Endothelial cell of umbilical vein (primary cell): Measurements from ENCODE around the gene PRDM12. TPM values are rescaled to one million over a fixed set of nuclear protein-coding genes. Genes with fewer than 3 reads are reported as not detected.
A peak's percentile ranks its signal among the peaks of the same experiment; 100 is the strongest.

Experiments
- BruUV-seq: library from RNA; stranded (reverse); fragments of 400-500 nt; replicated peaks from 2 replicates; lab custom pipeline; 2021; lab: Mats Ljungman, UMichigan
- CTCF ChIA-PET: fragments of 300-600, 350-600 bp; sonication (Branson Sonifier 250); formaldehyde crosslinking; loops from one replicate; lab custom pipeline; 2021; ENCODE audit warnings: antibody characterized with exemption, inconsistent platforms; lab: Charles Lee
- POLR2A ChIA-PET: fragments of 300-600, 350-600 bp; sonication (Branson Sonifier 250); formaldehyde crosslinking; loops from one replicate; lab custom pipeline; 2021; ENCODE audit warnings: antibody characterized with exemption, inconsistent platforms; lab: Charles Lee
- DNase-seq: peaks from one replicate; pipeline ENCODE4 v3.0.0-alpha.2; 2011; ENCODE audit warnings: low read depth, low spot score
- FAIRE-seq: peaks from 2 replicates; lab custom pipeline; 2011; peaks lifted over from hg19 to GRCh38; lab: Jason Lieb, UNC
- H2AFZ ChIP-seq: 2 replicates; pipeline ENCODE4 v1.6.0; 2012; ENCODE audit warnings: low read depth, low read length, control low read depth, inconsistent platforms
- H3K27ac ChIP-seq: 2 replicates; pipeline ENCODE4 v1.5.1; 2011; ENCODE audit warnings: low read depth, mild to moderate bottlenecking, control low read depth, low read length, moderate library complexity; ENCODE audit not compliant: insufficient read depth
- H3K27me3 ChIP-seq, 2 experiments: 2 replicates each; pipeline versions ENCODE4 v1.6.0 to v1.6.1; 2011; ENCODE audit warnings: low read length in 2 of 2, mixed read lengths in 1 of 2; ENCODE audit not compliant: control insufficient read depth in 2 of 2, insufficient read depth in 2 of 2
- H3K36me3 ChIP-seq, 2 experiments: 2 replicates in 1 of 2; 3 replicates in 1 of 2; pipeline ENCODE4 v1.5.1; 2011; ENCODE audit warnings: low read length in 2 of 2, mild to moderate bottlenecking in 1 of 2, moderate library complexity in 1 of 2; ENCODE audit not compliant: control insufficient read depth in 2 of 2, insufficient read depth in 2 of 2; ENCODE audit errors: extremely low read depth in 1 of 2
- H3K4me1 ChIP-seq: 3 replicates; pipeline ENCODE4 v1.5.1; 2011; ENCODE audit warnings: mild to moderate bottlenecking, low read length; ENCODE audit not compliant: control insufficient read depth, insufficient read depth; ENCODE audit errors: extremely low read depth
- H3K4me2 ChIP-seq: 2 replicates; pipeline ENCODE4 v1.6.1; 2011; ENCODE audit warnings: low read length, control low read depth, mixed read lengths; ENCODE audit not compliant: insufficient read depth
- H3K4me3 ChIP-seq, 3 experiments: fragments of 200-600 bp in 1 of 3; sonication (generic), shearing (Covaris generic) in 1 of 3; replicated peaks in 1 of 3; 2 replicates each; pipeline ENCODE4 v1.5.1; 2011 to 2016; ENCODE audit warnings: control low read depth in 3 of 3, low read length in 3 of 3, mild to moderate bottlenecking in 2 of 3, inconsistent platforms in 1 of 3, low read depth in 1 of 3, moderate library complexity in 1 of 3; ENCODE audit not compliant: insufficient read depth in 1 of 3
- H3K79me2 ChIP-seq: 2 replicates; pipeline ENCODE4 v1.6.0; 2012; ENCODE audit warnings: low read length, inconsistent platforms; ENCODE audit not compliant: control insufficient read depth, insufficient read depth
- H3K9ac ChIP-seq: replicated peaks from 2 replicates; pipeline ENCODE3; 2011; ENCODE audit warnings: low read length, control low read depth; ENCODE audit not compliant: insufficient read depth; ENCODE audit errors: extremely low read depth
- H3K9me1 ChIP-seq: replicated peaks from 3 replicates; pipeline ENCODE4 v1.6.0; 2011; ENCODE audit warnings: mild to moderate bottlenecking, low read length; ENCODE audit not compliant: control insufficient read depth, insufficient read depth; ENCODE audit errors: extremely low read depth
- H3K9me3 ChIP-seq: replicated peaks from 2 replicates; pipeline ENCODE4 v1.5.1; 2012; ENCODE audit warnings: low read length, inconsistent platforms; ENCODE audit not compliant: control insufficient read depth, insufficient read depth
- H4K20me1 ChIP-seq: replicated peaks from 2 replicates; pipeline ENCODE3; 2011; ENCODE audit warnings: mild to moderate bottlenecking, low read length; ENCODE audit not compliant: control insufficient read depth, insufficient read depth; ENCODE audit errors: extremely low read depth
- EZH2 ChIP-seq: IDR thresholded peaks from 2 replicates; pipeline ENCODE4 v1.6.1; 2012; ENCODE audit warnings: borderline replicate concordance, low read depth, mild to moderate bottlenecking, moderate library complexity, low read length, inconsistent platforms; ENCODE audit not compliant: severe bottlenecking
- FOS ChIP-seq: IDR thresholded peaks from 2 replicates; pipeline ENCODE4 v1.6.1; 2011; ENCODE audit warnings: mild to moderate bottlenecking, low read length, moderate library complexity, borderline replicate concordance; ENCODE audit not compliant: insufficient read depth
- GATA2 ChIP-seq: IDR thresholded peaks from 2 replicates; pipeline ENCODE4 v1.7.0; 2011; ENCODE audit warnings: low read depth, mild to moderate bottlenecking, moderate library complexity, mixed read lengths, low read length; ENCODE audit not compliant: insufficient read length, insufficient read depth
- JUN ChIP-seq: IDR thresholded peaks from 2 replicates; pipeline ENCODE4 v1.6.1; 2011; ENCODE audit warnings: borderline replicate concordance, low read depth; ENCODE audit not compliant: insufficient read length, insufficient read depth
- MYC ChIP-seq: IDR thresholded peaks from one replicate; pipeline ENCODE4 v1.6.1; 2011; ENCODE audit warnings: mild to moderate bottlenecking, low read depth, low read length
- POLR2A ChIP-seq: IDR thresholded peaks from 2 replicates; pipeline ENCODE4 v1.6.1; 2012; ENCODE audit warnings: low read depth, mild to moderate bottlenecking, control low read depth, low read length
- POLR2AphosphoS5 ChIP-seq: IDR thresholded peaks from 2 replicates; pipeline ENCODE4 v1.6.1; 2012; ENCODE audit warnings: low read depth, mild to moderate bottlenecking, control low read depth, low read length, moderate library complexity; ENCODE audit not compliant: insufficient read depth
- dilution Hi-C: fragments of 300-500 bp; cut with MboI; formaldehyde crosslinking; loops from one replicate; pipeline ENCODE4 v1.15.0; 2019; ENCODE audit warnings: low sequenced_read_pairs; ENCODE audit not compliant: extremely low pct_ligation_motif_present
- intact Hi-C: fragments of 100-400 bp; cut with micrococcal nuclease; formaldehyde crosslinking; loops from one replicate; pipeline ENCODE4 v1.10.0; 2022
- polyA plus RNA-seq, 4 experiments: library from polyadenylated mRNA; depleted of rRNA in 3 of 4; stranded (reverse) in 3 of 4; unstranded in 1 of 4; fragments of >200 nt; gene quantifications; 2 replicates each; pipeline versions ENCODE4 v1.2.1 to v1.2.3, GENCODE V29; 2011 to 2012; ENCODE audit warnings: missing spikeins in 1 of 4
- total RNA-seq: library from RNA; stranded (reverse); gene quantifications from 2 replicates; pipeline ENCODE4 v1.2.3, GENCODE V29; 2021
- TF ChIP-seq, protein P1 (sequence below), 2 donors: IDR thresholded peaks; 1 replicate in 1 of 2; 2 replicates in 1 of 2; pipeline ENCODE4 v1.5.1; 2011; ENCODE audit warnings: low read length in 2 of 2, mild to moderate bottlenecking in 2 of 2, moderate library complexity in 2 of 2, control low read depth in 1 of 2, inconsistent platforms in 1 of 2, low read depth in 1 of 2; ENCODE audit not compliant: insufficient read depth in 1 of 2; ENCODE audit errors: extremely low read depth in 1 of 2
- TF ChIP-seq, protein P2 (sequence below): IDR thresholded peaks from 2 replicates; pipeline ENCODE4 v1.6.1; 2011; ENCODE audit not compliant: insufficient read depth, insufficient read length

PRDM12 gene
- total and polyA plus RNA-seq, 2 donors (not counting 3 experiments of a cell fraction or from before 2014, with no cell fraction given) = not detected

DNA sequence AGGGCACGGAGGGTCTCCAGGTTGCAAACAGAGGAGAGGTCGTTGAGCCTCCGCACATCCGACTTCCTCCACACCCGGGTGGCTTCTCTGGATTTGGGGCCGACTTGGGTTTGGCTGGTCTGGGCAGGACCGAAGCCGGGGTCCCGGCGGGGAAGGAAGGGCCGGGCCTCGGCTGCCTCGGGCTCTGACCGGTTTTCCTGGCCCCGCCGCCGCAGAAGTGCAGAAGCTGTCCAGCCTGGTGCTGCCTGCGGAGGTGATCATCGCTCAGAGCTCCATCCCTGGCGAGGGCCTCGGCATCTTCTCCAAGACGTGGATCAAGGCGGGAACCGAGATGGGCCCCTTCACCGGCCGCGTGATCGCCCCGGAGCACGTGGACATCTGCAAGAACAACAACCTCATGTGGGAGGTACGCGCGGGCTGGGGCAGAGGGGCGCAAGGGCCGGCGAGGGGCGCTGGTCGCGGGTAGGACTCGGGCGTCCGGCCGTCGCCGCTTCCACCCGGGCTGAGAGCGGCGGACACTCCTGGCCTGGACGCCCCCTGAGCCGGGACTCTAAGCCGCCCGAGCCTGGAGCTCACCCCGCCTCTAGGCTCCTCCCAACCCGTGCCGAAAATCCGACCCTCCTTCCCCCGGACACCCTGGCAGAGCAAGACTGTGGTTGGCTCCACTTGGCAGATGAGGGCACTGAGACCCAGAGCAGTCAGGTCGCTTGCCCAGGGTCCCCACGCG is 2.2 kb downstream of the PRDM12 start:
- Histone ChIP-seq H3K9me1 (no peaks in the 10 kb centered on the region), H3K9me3 (no peaks in the 10 kb centered on the region), H3K4me1 (no peaks in the 10 kb centered on the region), H3K4me2 (no peak overlapping the region), H2AFZ (no peak overlapping the region), H4K20me1 (no peaks in the 10 kb centered on the region), H3K9ac (no peak overlapping the region), H3K27ac (no peak overlapping the region), H3K4me3 (no peak overlapping the region), H3K27me3 (peaks cover 66 to 71% of the 10 kb centered on the region in 2 experiments), H3K36me3 (no peaks in the 10 kb centered on the region), H3K79me2 (no peaks in the 10 kb centered on the region)
- intact Hi-C loops = no loop called here
- BruUV-seq = no TSS peak
- CTCF ChIA-PET = interaction anchor here (1.0 kb wide), 1 partner anchor 17 kb away, joined by 4 read pairs; no protein-coding TSS in a partner anchor
- dilution Hi-C loops = no loop called here
- no peak for FAIRE-seq
- TF ChIP-seq EZH2 (peak; percentile 89), JUN (no peak)
- POLR2A ChIA-PET = interaction anchor here (0.6 kb wide), 1 partner anchor 152 kb away, joined by 3 read pairs; no protein-coding TSS in a partner anchor
- DNase-seq = no peak

DNA sequence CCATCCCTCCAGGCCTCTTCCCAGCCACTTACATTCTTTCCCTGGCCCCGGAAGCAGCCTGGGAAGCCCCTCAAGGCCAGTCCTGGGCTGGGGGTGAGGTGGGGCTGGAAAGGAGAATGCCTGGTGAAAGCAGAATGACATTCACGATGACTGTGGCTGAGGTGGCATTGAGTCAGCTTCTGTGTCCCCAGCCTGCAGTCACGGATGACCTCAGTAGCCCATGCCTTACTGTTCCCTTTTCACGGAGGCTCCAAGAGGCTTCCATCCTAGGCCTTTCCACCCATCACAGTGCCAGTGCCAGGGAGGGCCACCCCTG is 2.7 kb downstream of the PRDM12 start:
- Histone ChIP-seq H3K4me1 (no peaks in the 10 kb centered on the region), H4K20me1 (no peaks in the 10 kb centered on the region), H3K9me3 (no peaks in the 10 kb centered on the region), H3K9me1 (no peaks in the 10 kb centered on the region), H3K36me3 (no peaks in the 10 kb centered on the region), H3K27ac (no peak overlapping the region), H3K27me3 (peaks cover 61 to 65% of the 10 kb centered on the region in 2 experiments), H3K4me3 (no peak overlapping the region), H2AFZ (no peak overlapping the region), H3K4me2 (no peak overlapping the region), H3K79me2 (no peaks in the 10 kb centered on the region), H3K9ac (no peak overlapping the region)
- TF ChIP-seq, protein P1, sequence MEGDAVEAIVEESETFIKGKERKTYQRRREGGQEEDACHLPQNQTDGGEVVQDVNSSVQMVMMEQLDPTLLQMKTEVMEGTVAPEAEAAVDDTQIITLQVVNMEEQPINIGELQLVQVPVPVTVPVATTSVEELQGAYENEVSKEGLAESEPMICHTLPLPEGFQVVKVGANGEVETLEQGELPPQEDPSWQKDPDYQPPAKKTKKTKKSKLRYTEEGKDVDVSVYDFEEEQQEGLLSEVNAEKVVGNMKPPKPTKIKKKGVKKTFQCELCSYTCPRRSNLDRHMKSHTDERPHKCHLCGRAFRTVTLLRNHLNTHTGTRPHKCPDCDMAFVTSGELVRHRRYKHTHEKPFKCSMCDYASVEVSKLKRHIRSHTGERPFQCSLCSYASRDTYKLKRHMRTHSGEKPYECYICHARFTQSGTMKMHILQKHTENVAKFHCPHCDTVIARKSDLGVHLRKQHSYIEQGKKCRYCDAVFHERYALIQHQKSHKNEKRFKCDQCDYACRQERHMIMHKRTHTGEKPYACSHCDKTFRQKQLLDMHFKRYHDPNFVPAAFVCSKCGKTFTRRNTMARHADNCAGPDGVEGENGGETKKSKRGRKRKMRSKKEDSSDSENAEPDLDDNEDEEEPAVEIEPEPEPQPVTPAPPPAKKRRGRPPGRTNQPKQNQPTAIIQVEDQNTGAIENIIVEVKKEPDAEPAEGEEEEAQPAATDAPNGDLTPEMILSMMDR (IDR thresholded peaks at IDR 0.05; ENCODE audit: extremely low read depth in 1 of 2, insufficient read depth in 1 of 2, low read depth in 1 of 2, low read length in 2 of 2) = no peak
- no peak for TF ChIP-seq JUN
- TF ChIP-seq MYC = no peak
- TF ChIP-seq GATA2 = no peak
- no peak for TF ChIP-seq FOS
- no peak for TF ChIP-seq EZH2
- no peak for TF ChIP-seq POLR2A
- TF ChIP-seq, protein P2, sequence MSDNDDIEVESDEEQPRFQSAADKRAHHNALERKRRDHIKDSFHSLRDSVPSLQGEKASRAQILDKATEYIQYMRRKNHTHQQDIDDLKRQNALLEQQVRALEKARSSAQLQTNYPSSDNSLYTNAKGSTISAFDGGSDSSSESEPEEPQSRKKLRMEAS = no peak
- TF ChIP-seq POLR2AphosphoS5 = no peak
- ChIA-PET CTCF (interaction anchor here (1.2 kb wide), 1 partner anchor 16 kb away, joined by 3 read pairs; no protein-coding TSS in a partner anchor), POLR2A (no interaction called here)
- intact Hi-C loops (no loop called here), dilution Hi-C loops (no loop called here)
- DNase-seq (no peak), FAIRE-seq (no peak)
- no TSS peak for BruUV-seq
